ENCODE measurements around the gene RAB40C. TPM values are rescaled to one million over a fixed set of nuclear protein-coding genes. Genes with fewer than 3 reads are reported as not detected.

RAB40C gene
- total RNA-seq, 1 donor from 2014 or later: 30.6 TPM

DNA sequence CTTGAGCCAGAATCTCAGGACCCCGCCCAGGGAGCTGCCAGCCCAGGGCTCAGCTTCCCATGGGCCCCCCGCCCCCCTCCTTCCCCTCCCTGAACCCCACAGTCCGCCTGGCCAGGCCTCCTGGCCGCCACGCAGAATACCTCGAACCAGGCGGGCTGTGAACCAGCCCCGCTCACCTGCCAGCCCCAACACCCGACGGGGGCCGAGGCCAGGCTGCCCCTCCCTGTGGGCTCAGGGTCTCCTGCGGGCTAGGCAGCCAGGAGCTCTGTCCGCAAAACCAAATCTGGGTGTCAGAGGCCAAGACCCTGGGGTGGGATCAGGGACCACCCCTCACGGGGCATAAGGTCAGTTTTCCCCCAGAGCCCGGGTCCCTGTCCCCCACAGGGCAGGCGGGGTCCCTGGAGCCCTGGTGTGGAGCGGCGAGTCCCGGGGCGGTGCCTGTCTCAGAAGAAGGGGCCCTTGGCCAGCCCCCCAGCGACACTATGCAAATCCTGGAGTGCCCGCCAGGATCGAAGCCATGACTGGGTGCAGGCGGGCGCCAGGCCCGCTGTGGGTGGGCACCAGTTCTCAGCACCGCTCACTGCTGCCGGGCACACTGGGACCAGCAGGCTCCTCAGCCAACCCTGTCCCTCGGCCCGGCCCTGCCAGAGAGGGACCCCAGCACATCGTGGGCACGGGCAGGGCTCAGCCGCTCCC lies 36.1 kb upstream of the RAB40C start:
- Mint-ChIP-seq H3K9me3 (ENCODE audit: low read depth) (no peaks in the 10 kb centered on the region), H3K36me3 (ENCODE audit: insufficient read depth) (peaks cover 1% of the 10 kb centered on the region), H3K4me1 (ENCODE audit: low read depth) (no peaks in the 10 kb centered on the region), H3K27me3 (peaks cover 7% of the 10 kb centered on the region), H3K4me3 (ENCODE audit: low read depth) (no peak overlapping the region), H3K27ac (no peak overlapping the region)
- DNase-seq (ENCODE audit: low spot score, unreplicated experiment): no peak
- TF ChIP-seq, protein P1, sequence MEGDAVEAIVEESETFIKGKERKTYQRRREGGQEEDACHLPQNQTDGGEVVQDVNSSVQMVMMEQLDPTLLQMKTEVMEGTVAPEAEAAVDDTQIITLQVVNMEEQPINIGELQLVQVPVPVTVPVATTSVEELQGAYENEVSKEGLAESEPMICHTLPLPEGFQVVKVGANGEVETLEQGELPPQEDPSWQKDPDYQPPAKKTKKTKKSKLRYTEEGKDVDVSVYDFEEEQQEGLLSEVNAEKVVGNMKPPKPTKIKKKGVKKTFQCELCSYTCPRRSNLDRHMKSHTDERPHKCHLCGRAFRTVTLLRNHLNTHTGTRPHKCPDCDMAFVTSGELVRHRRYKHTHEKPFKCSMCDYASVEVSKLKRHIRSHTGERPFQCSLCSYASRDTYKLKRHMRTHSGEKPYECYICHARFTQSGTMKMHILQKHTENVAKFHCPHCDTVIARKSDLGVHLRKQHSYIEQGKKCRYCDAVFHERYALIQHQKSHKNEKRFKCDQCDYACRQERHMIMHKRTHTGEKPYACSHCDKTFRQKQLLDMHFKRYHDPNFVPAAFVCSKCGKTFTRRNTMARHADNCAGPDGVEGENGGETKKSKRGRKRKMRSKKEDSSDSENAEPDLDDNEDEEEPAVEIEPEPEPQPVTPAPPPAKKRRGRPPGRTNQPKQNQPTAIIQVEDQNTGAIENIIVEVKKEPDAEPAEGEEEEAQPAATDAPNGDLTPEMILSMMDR (IDR thresholded peaks at IDR 0.05; ENCODE audit: unreplicated experiment): no peak

- peaks cover 9% of the 10 kb centered on the region for H3K27me3 Mint-ChIP-seq
- TF ChIP-seq, protein P1 (IDR thresholded peaks at IDR 0.05; ENCODE audit: unreplicated experiment): no peak
- no peak overlapping the region for H3K4me3 Mint-ChIP-seq (ENCODE audit: low read depth)
- H3K4me1 Mint-ChIP-seq (ENCODE audit: low read depth): no peaks in the 10 kb centered on the region
- DNase-seq (ENCODE audit: low spot score, unreplicated experiment): no peak
- no peak overlapping the region for H3K27ac Mint-ChIP-seq
- H3K9me3 Mint-ChIP-seq (ENCODE audit: low read depth): no peaks in the 10 kb centered on the region
- H3K36me3 Mint-ChIP-seq (ENCODE audit: insufficient read depth): peaks cover 1% of the 10 kb centered on the region
Measured at GRCh38 chr16:554297-554621, 35.6 kb upstream of the RAB40C start.

GRCh38 chr16:554640-555365 lies 35.1 kb upstream of the RAB40C start:
- TF ChIP-seq, protein P1 (IDR thresholded peaks at IDR 0.05; ENCODE audit: unreplicated experiment): no peak
- Mint-ChIP-seq H3K27ac (no peak overlapping the region), H3K9me3 (ENCODE audit: low read depth) (no peaks in the 10 kb centered on the region), H3K27me3 (peaks cover 12% of the 10 kb centered on the region), H3K4me3 (ENCODE audit: low read depth) (no peak overlapping the region), H3K4me1 (ENCODE audit: low read depth) (no peaks in the 10 kb centered on the region), H3K36me3 (ENCODE audit: insufficient read depth) (peaks cover 1% of the 10 kb centered on the region)
- DNase-seq (ENCODE audit: low spot score, unreplicated experiment): no peak

- Mint-ChIP-seq H3K36me3 (ENCODE audit: insufficient read depth) (peaks cover 1% of the 10 kb centered on the region), H3K9me3 (ENCODE audit: low read depth) (no peaks in the 10 kb centered on the region), H3K27ac (no peak overlapping the region), H3K4me3 (ENCODE audit: low read depth) (no peak overlapping the region), H3K27me3 (peaks cover 12% of the 10 kb centered on the region), H3K4me1 (ENCODE audit: low read depth) (no peaks in the 10 kb centered on the region)
- DNase-seq (ENCODE audit: low spot score, unreplicated experiment): no peak
- TF ChIP-seq, protein P1 (IDR thresholded peaks at IDR 0.05; ENCODE audit: unreplicated experiment): no peak
Measured at GRCh38 chr16:555528-556473, 34.1 kb upstream of the RAB40C start.

Data from progenitor cell of endocrine pancreas (in vitro differentiated cells).